DOHH2 (cell line): ENCODE measurements around the gene MRPL38.
"Not testable (repeated sequence)": the region's sequence is repeated elsewhere in the genome, so short reads cannot be mapped to it uniquely, and the experiment has no call there.

ENCODE experiments used
- H3F3A ChIP-seq: fragments of 200-600 bp; sonication (generic), shearing (Covaris generic); 2 replicates; pipeline ENCODE4 v1.6.0; 2016; ENCODE audit warnings: antibody characterized with exemption, mild to moderate bottlenecking; ENCODE audit not compliant: control insufficient read depth, insufficient read depth
- H3K27ac ChIP-seq: fragments of 200-600 bp; sonication (generic); 2 replicates; pipeline ENCODE4 v1.5.1; 2014; ENCODE audit warnings: low read depth, mild to moderate bottlenecking, low read length, moderate library complexity
- H3K27me3 ChIP-seq: fragments of 200-600 bp; sonication (generic); 2 replicates; pipeline ENCODE4 v1.6.1; 2014; ENCODE audit warnings: mild to moderate bottlenecking, low read length, mixed read lengths; ENCODE audit not compliant: control insufficient read depth
- H3K36me3 ChIP-seq: fragments of 200-600 bp; sonication (generic); 2 replicates; pipeline ENCODE4 v1.6.1; 2014; ENCODE audit warnings: mild to moderate bottlenecking, low read length, moderate library complexity, mixed read lengths; ENCODE audit not compliant: control insufficient read depth
- H3K4me1 ChIP-seq: fragments of 200-600 bp; sonication (generic); 2 replicates; pipeline ENCODE4 v1.6.1; 2014; ENCODE audit warnings: mild to moderate bottlenecking, low read length, mixed read lengths; ENCODE audit not compliant: control insufficient read depth
- H3K4me2 ChIP-seq: fragments of 200-600 bp; sonication (generic); 2 replicates; pipeline ENCODE4 v1.6.0; 2014; ENCODE audit warnings: mild to moderate bottlenecking, low read length, moderate library complexity
- H3K4me3 ChIP-seq: fragments of 200-600 bp; sonication (generic); 2 replicates; pipeline ENCODE4 v1.5.1; 2014; ENCODE audit warnings: mild to moderate bottlenecking, low read length, mixed read lengths
- H3K79me2 ChIP-seq: fragments of 200-600 bp; sonication (generic); 2 replicates; pipeline ENCODE4 v1.6.1; 2014; ENCODE audit warnings: mild to moderate bottlenecking, low read length, mixed read lengths; ENCODE audit not compliant: control insufficient read depth
- H3K9me2 ChIP-seq: fragments of 200-600 bp; sonication (generic); replicated peaks from 2 replicates; pipeline ENCODE4 v1.6.1; 2014; ENCODE audit warnings: mild to moderate bottlenecking, low read length, mixed read lengths; ENCODE audit not compliant: control insufficient read depth
- H3K9me3 ChIP-seq: fragments of 200-600 bp; sonication (generic); 2 replicates; pipeline ENCODE4 v1.6.1; 2014; ENCODE audit warnings: antibody characterized with exemption, low read length, mixed read lengths; ENCODE audit not compliant: control insufficient read depth, insufficient read depth
- H4K20me1 ChIP-seq: fragments of 200-600 bp; sonication (generic); 2 replicates; pipeline ENCODE4 v1.6.0; 2014; ENCODE audit warnings: low read depth, mild to moderate bottlenecking, antibody characterized with exemption, low read length, moderate library complexity; ENCODE audit not compliant: control insufficient read depth, insufficient read depth
- CTCF ChIP-seq: fragments of 200-600 bp; sonication (generic); IDR thresholded peaks from one replicate; pipeline ENCODE4 v1.5.1; 2014; ENCODE audit warnings: antibody characterized with exemption, mild to moderate bottlenecking, low read depth, low read length; ENCODE audit not compliant: poor library complexity, severe bottlenecking
- EZH2phosphoT487 ChIP-seq: fragments of 200-600 bp; sonication (generic); IDR thresholded peaks from 2 replicates; pipeline ENCODE4 v1.6.1; 2017; ENCODE audit warnings: borderline replicate concordance, mild to moderate bottlenecking, antibody characterized with exemption, low read length, moderate library complexity, mixed read lengths

MRPL38 gene

GRCh38 chr17:75874323-75875181 is 30.1 kb downstream of the MRPL38 start:
- TF ChIP-seq CTCF (no peak), EZH2phosphoT487 (no peak)
- Histone ChIP-seq H3K79me2 (peaks cover 15% of the 10 kb centered on the region), H3K4me1 (peaks cover 40% of the 10 kb centered on the region), H3K27ac (no peak overlapping the region), H4K20me1 (no peaks in the 10 kb centered on the region), H3F3A (0 out of 2 replicates have a peak, but pooled peaks cover 5% of the 10 kb centered on the region), H3K4me2 (no peak overlapping the region), H3K9me3 (no peaks in the 10 kb centered on the region), H3K4me3 (no peak overlapping the region), H3K9me2 (no peaks in the 10 kb centered on the region), H3K36me3 (peaks cover 10% of the 10 kb centered on the region), H3K27me3 (peaks cover 3% of the 10 kb centered on the region)

GRCh38 chr17:75873587-75874322 is 30.9 kb downstream of the MRPL38 start:
- H3K79me2 ChIP-seq = peaks cover 15% of the 10 kb centered on the region
- no peaks in the 10 kb centered on the region for H3K9me3 ChIP-seq
- H4K20me1 ChIP-seq = no peaks in the 10 kb centered on the region
- TF ChIP-seq CTCF = no peak
- TF ChIP-seq EZH2phosphoT487 = no peak
- H3F3A ChIP-seq = 0 out of 2 replicates have a peak, but pooled peaks cover 2% of the 10 kb centered on the region
- H3K36me3 ChIP-seq = peaks cover 10% of the 10 kb centered on the region
- H3K27ac ChIP-seq = no peak overlapping the region
- no peak overlapping the region for H3K4me3 ChIP-seq
- no peaks in the 10 kb centered on the region for H3K9me2 ChIP-seq
- H3K27me3 ChIP-seq = peaks cover 2% of the 10 kb centered on the region
- peaks cover 33% of the 10 kb centered on the region for H3K4me1 ChIP-seq
- no peak overlapping the region for H3K4me2 ChIP-seq

GRCh38 chr17:75872434-75873351 is 32.0 kb downstream of the MRPL38 start:
- Histone ChIP-seq H3K9me2 (no peaks in the 10 kb centered on the region), H3K4me1 (peaks cover 25% of the 10 kb centered on the region), H3F3A (0 out of 2 replicates have a peak, but pooled peaks cover 2% of the 10 kb centered on the region), H4K20me1 (no peaks in the 10 kb centered on the region), H3K79me2 (peaks cover 15% of the 10 kb centered on the region), H3K9me3 (no peaks in the 10 kb centered on the region), H3K4me2 (no peak overlapping the region), H3K27ac (no peak overlapping the region), H3K27me3 (no peaks in the 10 kb centered on the region; the same call in 1 of the 2 replicates), H3K4me3 (no peak overlapping the region), H3K36me3 (peaks cover 10% of the 10 kb centered on the region)
- no peak for TF ChIP-seq CTCF
- TF ChIP-seq EZH2phosphoT487 = no peak

- H3F3A ChIP-seq, H3K4me3 ChIP-seq, H3K9me2 ChIP-seq, H3K27ac ChIP-seq, H3K9me3 ChIP-seq, H3K4me2 ChIP-seq, H3K4me1 ChIP-seq, H4K20me1 ChIP-seq, H3K36me3 ChIP-seq, H3K27me3 ChIP-seq, H3K79me2 ChIP-seq: not testable (repeated sequence)
These were observed 34.5 kb downstream of the MRPL38 start for GRCh38 chr17:75870228-75870627.
